Adipocyte (in vitro differentiated cells): Measurements from ENCODE around the gene KIDINS220.

Experiments
- DNase-seq: peaks from one replicate; pipeline ENCODE4 v3.0.0-alpha.2; 2015; ENCODE audit warnings: low read depth
- H3K27me3 ChIP-seq: replicated peaks from 2 replicates; pipeline ENCODE4 v1.7.0; 2013; ENCODE audit warnings: mild to moderate bottlenecking, low read length, moderate library complexity; ENCODE audit not compliant: control insufficient read depth, insufficient read depth
- H3K36me3 ChIP-seq: 2 replicates; pipeline ENCODE4 v1.7.0; 2013; ENCODE audit warnings: low read length, mild to moderate bottlenecking, moderate library complexity; ENCODE audit not compliant: control insufficient read depth, insufficient read depth, severe bottlenecking
- H3K4me1 ChIP-seq: 2 replicates; pipeline ENCODE4 v1.7.0; 2013; ENCODE audit warnings: mild to moderate bottlenecking, low read length, moderate library complexity; ENCODE audit not compliant: control insufficient read depth, insufficient read depth
- H3K4me3 ChIP-seq: 2 replicates; pipeline ENCODE4 v1.7.0; 2013; ENCODE audit warnings: mild to moderate bottlenecking, low read length, moderate library complexity
- H3K9ac ChIP-seq: 2 replicates; pipeline ENCODE4 v1.7.0; 2013; ENCODE audit warnings: mild to moderate bottlenecking, low read length, moderate library complexity
- H3K9me3 ChIP-seq: 2 replicates; pipeline ENCODE4 v1.7.0; 2013; ENCODE audit warnings: mild to moderate bottlenecking, low read length, moderate library complexity; ENCODE audit not compliant: control insufficient read depth

The KIDINS220 gene

DNA sequence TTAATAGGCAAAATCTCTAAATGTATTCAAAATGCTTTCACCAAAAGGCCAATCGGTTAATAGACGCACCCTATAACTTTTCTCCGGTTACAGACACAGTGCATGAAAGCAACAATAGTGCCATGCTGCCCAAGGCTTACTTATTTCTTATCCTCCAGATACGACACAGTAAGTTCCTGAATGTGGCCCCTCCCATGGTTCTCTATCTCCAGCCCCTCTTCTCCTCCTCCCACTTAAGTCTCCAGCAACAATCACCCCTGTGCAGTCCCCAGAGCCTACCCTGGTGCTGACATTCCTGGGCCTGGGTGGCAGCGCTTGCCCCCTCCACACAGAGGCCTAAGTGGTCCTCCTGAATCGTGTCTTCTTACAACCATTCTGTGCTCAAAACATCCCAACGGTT, 3.6 kb downstream of the KIDINS220 start:
- H3K4me1 ChIP-seq = peaks cover 14% of the 10 kb centered on the region
- no peak for DNase-seq
- no peaks in the 10 kb centered on the region for H3K27me3 ChIP-seq
- H3K9me3 ChIP-seq = no peaks in the 10 kb centered on the region
- H3K4me3 ChIP-seq = no peak overlapping the region
- no peaks in the 10 kb centered on the region for H3K36me3 ChIP-seq
- no peak overlapping the region for H3K9ac ChIP-seq

DNA sequence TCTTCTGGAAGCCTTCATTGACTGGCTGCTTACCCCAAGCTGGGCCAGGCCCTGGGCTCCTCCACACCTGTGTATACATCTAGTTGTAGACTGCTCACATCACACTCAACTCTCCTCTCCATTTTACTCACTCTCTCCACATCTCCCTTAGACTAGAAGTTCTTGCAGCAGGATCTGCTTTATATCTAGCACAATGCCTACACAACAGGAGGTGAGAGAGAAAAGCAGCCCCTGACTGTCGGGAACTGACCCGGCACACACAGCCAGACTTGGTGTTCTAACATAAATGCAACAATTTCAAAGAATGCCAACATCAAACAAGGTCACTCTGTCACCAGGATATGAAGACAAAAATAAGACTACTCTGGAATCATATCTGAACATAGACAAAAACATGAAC, 5.9 kb downstream of the KIDINS220 start:
- H3K9ac ChIP-seq = no peak overlapping the region
- H3K4me3 ChIP-seq = no peak overlapping the region
- no peaks in the 10 kb centered on the region for H3K9me3 ChIP-seq
- H3K4me1 ChIP-seq = peaks cover 13% of the 10 kb centered on the region
- no peaks in the 10 kb centered on the region for H3K36me3 ChIP-seq
- no peaks in the 10 kb centered on the region for H3K27me3 ChIP-seq
- no peak for DNase-seq

DNA sequence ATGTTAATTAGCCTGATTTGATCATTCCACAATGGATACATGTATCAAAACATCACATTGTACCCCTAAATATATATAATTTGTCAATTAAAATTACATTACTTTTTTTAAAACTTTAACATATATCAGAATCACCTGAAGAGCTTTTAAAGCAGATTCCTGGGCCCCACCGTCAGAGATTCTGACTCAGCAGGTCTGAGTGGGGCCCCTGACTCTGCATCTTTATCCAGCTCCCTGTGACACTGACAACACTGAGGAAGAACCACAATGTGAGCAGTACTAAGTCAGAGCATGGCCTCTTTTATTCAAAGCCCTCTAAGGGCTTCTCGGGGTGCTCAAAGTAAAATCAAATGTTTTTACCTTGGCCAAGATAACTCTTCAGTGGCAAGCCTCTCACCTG, 9.7 kb downstream of the KIDINS220 start:
- Histone ChIP-seq H3K27me3 (no peaks in the 10 kb centered on the region), H3K4me1 (no peaks in the 10 kb centered on the region), H3K9me3 (no peaks in the 10 kb centered on the region), H3K36me3 (peaks cover 18% of the 10 kb centered on the region), H3K9ac (no peak overlapping the region), H3K4me3 (no peak overlapping the region)
- DNase-seq = no peak

DNA sequence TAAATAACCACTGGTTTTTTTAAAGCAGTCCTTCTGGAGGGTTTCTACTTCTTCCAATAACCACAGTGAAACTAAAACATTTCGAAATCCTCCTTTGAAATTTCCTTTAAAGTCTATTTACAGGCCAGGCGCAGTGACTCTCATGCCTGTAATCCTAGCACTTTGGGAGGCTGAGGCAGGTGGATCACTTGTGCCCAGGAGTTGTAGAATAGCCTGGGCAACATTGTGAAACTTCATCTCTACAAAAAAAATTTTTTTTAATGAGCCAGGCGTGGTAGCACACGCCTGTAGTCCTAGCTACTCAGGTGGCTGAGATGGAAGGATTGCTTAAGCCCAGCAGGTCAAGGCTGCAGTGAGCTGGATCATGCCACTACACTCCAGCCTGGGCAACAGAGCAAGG, 15.2 kb downstream of the KIDINS220 start:
- Histone ChIP-seq H3K36me3 (peaks cover 43% of the 10 kb centered on the region), H3K4me1 (peaks cover 15% of the 10 kb centered on the region), H3K27me3 (no peaks in the 10 kb centered on the region), H3K9ac (peak overlapping the region; percentile 10), H3K9me3 (no peaks in the 10 kb centered on the region), H3K4me3 (no peak overlapping the region)
- peak; percentile 57 for DNase-seq

DNA sequence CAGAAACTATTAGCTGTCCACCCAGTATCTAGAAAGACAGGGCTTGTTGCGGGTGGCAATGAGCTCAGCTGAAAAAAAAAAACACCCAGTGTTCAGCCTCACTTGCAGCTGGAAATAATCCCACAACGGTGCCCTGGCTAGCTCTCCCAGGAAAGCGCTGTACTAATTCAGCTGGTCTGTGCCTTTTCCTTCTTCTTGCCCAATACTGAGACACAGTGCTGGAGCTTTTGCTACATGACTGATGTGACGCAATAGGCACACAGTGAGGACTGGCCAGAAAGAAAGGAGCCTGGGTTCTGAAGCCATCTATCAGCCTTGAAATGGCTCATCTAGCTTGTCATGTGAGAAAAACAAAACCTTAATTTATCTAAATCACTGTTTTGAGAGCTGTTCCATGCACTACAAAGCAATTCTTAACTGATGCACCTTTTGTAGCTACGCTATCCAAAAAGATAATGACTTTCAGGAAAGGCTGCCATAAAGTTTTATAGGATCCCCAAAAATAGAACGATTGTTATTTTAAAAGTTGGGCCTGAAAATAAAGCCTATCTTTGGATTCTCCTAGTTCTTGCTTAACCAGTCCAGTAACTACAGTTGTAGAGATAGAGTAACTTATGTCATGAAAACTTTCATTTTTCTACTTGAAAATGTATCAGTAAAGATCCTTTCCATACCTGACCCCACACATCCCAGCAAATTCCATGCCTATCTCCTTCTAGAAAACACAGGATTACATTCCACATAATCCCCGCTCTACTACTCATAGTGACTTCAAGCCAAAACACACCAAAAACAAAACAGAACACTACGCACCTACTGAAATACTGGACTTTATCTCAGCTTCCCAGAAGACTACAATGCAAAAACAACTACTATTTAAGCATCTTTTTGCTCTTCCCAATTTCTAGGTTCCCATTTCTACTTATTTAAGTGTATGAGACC, 15.9 kb downstream of the KIDINS220 start:
- Histone ChIP-seq H3K27me3 (no peaks in the 10 kb centered on the region), H3K4me3 (peak overlapping the region; percentile 36), H3K36me3 (peaks cover 47% of the 10 kb centered on the region), H3K9ac (peak overlapping the region; percentile 10), H3K9me3 (no peaks in the 10 kb centered on the region), H3K4me1 (peaks cover 15% of the 10 kb centered on the region)
- DNase-seq = peak; percentile 90

DNA sequence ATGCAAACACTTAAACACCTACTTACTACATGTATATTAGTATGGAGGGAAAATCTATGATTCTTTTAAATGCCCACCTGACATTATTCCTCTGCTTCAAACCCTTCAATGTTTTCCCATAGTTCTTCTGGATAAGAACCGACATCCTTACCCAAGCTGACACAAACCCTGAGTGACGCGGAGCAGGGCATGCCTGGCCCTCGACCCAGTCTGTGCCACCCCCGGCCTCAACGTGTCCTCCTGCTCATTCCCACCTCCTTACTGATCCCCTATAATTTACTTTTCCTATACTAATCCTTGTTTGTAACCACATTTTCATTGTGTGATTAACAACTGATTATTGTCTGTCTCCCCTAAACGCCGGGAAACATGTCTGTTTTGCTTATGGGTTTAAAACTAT, 17.5 kb downstream of the KIDINS220 start:
- Histone ChIP-seq H3K36me3 (peaks cover 49% of the 10 kb centered on the region), H3K4me3 (no peak overlapping the region)

DNA sequence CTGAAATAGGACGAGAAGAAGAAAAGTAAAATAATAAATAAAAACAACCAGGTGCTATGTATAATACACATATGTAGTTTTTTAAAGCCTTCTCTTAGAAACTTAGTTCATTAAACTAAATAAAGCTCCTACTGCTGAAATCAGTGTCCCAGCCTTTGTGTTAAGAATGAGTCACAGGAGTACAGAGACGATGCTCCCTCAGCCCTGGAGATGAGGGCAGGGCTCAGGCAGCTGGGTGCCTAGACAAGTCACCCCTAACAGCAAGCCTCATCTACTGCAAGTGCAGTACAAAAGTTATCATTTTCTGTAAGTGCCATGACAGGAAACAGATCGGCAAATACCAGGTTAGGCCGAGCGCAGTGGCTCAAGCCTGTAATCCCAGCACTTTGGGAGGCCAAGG, 18.2 kb downstream of the KIDINS220 start:
- Histone ChIP-seq H3K4me3 (no peak overlapping the region), H3K4me1 (peaks cover 15% of the 10 kb centered on the region), H3K9me3 (no peaks in the 10 kb centered on the region), H3K9ac (no peak overlapping the region), H3K36me3 (peaks cover 49% of the 10 kb centered on the region), H3K27me3 (no peaks in the 10 kb centered on the region)
- peak; percentile 19 for DNase-seq

More for the DNA sequence above, 17.5 kb downstream of the KIDINS220 start:
- Histone ChIP-seq H3K27me3 (no peaks in the 10 kb centered on the region), H3K9me3 (no peaks in the 10 kb centered on the region), H3K9ac (no peak overlapping the region), H3K4me1 (peaks cover 15% of the 10 kb centered on the region)
- DNase-seq = no peak

DNA sequence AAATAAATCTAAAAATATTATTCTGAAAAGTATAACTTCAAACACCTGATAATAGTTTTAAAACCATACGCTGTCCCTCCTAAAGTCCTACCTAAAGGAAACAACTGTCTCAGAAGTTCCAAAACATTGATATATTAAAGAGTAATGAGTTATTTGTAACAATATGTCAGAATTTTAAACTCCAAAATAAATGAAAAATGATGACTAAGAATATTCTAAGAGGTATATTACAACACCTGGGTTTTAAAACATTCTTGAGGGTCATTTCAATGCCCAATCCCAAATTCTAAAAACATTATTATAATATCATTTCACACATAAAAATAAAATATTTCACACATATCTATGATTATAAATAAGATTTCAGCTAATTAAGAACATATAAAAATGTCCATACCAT, 20.2 kb downstream of the KIDINS220 start:
- no peak for DNase-seq
- no peak overlapping the region for H3K4me3 ChIP-seq
- peaks cover 56% of the 10 kb centered on the region for H3K36me3 ChIP-seq
- H3K4me1 ChIP-seq = peaks cover 13% of the 10 kb centered on the region
- no peaks in the 10 kb centered on the region for H3K27me3 ChIP-seq
- no peaks in the 10 kb centered on the region for H3K9me3 ChIP-seq
- H3K9ac ChIP-seq = no peak overlapping the region

DNA sequence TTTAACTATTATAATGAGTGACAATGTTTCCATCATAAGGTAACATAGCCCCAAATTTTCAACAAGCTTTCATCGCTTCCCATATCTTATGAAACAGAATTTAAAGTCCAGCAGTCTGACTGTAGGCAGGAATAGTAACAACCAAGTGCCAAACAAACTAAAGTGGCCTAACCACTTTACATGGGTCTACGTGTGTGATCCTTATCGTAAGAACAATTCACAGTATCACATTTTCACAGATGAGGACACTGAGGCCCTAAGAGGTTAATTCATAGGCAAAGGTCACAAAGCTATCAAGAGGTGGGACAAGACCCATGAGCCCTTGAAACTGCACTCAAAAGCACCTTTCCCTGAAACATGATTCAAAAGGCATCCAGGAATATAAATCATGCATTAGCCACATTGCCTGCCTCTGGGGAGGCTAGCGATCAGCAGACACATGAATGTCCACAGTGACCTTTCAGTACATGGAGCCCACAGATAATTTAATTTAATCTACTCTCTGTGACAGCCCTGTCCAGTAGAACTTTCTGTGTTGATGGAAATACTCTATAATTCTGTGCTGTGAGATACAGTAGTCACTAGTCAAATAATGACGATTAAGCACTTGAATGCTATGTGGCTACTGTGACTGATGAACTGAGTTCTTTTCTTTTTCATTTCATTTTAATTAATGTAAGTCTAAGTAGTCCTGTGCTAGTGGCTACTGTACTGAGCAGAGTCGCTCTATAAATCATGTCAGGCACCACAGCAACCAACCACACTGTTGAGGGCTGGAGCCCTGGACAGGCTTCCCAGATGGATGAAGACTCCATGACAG, 30.3 kb downstream of the KIDINS220 start:
- DNase-seq = no peak
- Histone ChIP-seq H3K4me1 (peaks cover 6% of the 10 kb centered on the region), H3K9me3 (no peaks in the 10 kb centered on the region), H3K4me3 (no peak overlapping the region), H3K9ac (no peak overlapping the region), H3K36me3 (peaks cover 77% of the 10 kb centered on the region), H3K27me3 (no peaks in the 10 kb centered on the region)

DNA sequence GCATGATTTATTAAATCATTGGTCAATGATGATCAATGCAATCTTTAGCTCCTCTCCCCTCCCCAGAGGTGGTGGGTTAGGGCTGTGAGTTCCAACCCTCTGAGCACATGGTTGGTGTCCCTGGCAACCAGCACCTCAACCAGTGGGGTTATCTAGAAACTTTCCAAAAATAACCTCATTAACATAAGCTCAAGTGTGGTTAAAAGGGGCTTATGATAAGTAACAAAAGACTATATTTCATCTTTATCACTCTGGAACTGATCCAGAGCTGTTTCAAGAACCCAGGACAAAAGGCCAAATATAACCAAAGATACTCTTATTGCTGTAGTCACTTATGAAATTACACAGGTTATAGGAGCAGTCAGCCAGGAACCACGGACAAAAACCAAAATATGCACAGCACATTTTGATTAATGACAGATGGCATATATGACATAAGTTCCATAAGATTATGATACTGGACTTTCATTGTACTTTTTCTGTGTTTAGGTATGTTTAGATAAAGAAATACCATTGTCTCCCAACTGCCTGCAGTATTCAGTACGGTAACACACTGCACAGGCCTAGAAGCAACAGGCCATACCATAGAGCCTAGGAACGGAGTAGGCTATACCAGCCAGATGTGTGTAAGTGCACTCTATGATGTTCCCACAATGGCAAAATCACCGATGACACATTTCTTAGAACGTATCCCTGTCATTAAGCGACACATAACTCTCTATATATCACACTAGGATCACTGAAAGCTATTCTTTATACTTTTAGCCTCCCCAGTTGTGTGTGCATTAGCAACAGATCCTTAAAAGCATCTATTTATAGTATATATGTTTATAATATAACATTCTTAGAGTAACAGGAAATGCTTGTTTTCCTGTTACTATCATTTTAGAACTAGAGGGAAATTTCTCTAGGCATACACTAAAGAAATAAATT, 31.9 kb downstream of the KIDINS220 start:
- no peak for DNase-seq
- no peaks in the 10 kb centered on the region for H3K9me3 ChIP-seq
- H3K27me3 ChIP-seq = no peaks in the 10 kb centered on the region
- H3K4me3 ChIP-seq = no peak overlapping the region
- peaks cover 74% of the 10 kb centered on the region for H3K36me3 ChIP-seq
- no peak overlapping the region for H3K9ac ChIP-seq
- peaks cover 6% of the 10 kb centered on the region for H3K4me1 ChIP-seq
